NCI-H146 (cell line): ENCODE data around the gene PCBD2.
"Not testable (repeated sequence)": the region's sequence is repeated elsewhere in the genome, so short reads cannot be mapped to it uniquely, and the experiment has no call there.

Experiments
- DNase-seq: peaks from one replicate; lab custom pipeline; 2025; lab: John Stamatoyannopoulos, UW

PCBD2 gene

GRCh38 chr5:134963098-134963497 lies 58.2 kb downstream of the PCBD2 start:
- no peak for DNase-seq

- DNase-seq, result no peak
Measured at GRCh38 chr5:134964359-134965270, 59.7 kb downstream of the PCBD2 start.

- no peak for DNase-seq
Measured at GRCh38 chr5:134965271-134965825, 60.4 kb downstream of the PCBD2 start.

GRCh38 chr5:134967607-134968006 lies 62.7 kb downstream of the PCBD2 start, which contains the start of gene CATSPER3:
CATSPER3 (plus strand) TSS chr5:134967907; CDS start chr5:134967992, 85 bp downstream.
- DNase-seq, result no peak

- DNase-seq, result no peak
Measured at GRCh38 chr5:134968055-134968454, 63.1 kb downstream of the PCBD2 start.

GRCh38 chr5:134969166-134969565 lies 64.2 kb downstream of the PCBD2 start:
- DNase-seq, result no peak

- DNase-seq, result no peak
Measured at GRCh38 chr5:134975078-134975715, 70.3 kb downstream of the PCBD2 start.

GRCh38 chr5:134975843-134976242 lies 70.9 kb downstream of the PCBD2 start:
- no peak for DNase-seq

GRCh38 chr5:134976841-134977240 lies 71.9 kb downstream of the PCBD2 start:
- no peak for DNase-seq

GRCh38 chr5:134979416-134979815 lies 74.5 kb downstream of the PCBD2 start:
- DNase-seq, result no peak

GRCh38 chr5:134982230-134982629 lies 77.3 kb downstream of the PCBD2 start:
- no peak for DNase-seq

GRCh38 chr5:134989266-134989830 lies 84.4 kb downstream of the PCBD2 start:
- DNase-seq, result no peak

- DNase-seq, result not testable (repeated sequence)
Measured at GRCh38 chr5:134990183-134990582, 85.3 kb downstream of the PCBD2 start.

GRCh38 chr5:134992148-134992547 lies 87.2 kb downstream of the PCBD2 start:
- no peak for DNase-seq

- DNase-seq, result no peak
Measured at GRCh38 chr5:134993161-134993560, 88.2 kb downstream of the PCBD2 start.

GRCh38 chr5:134994560-134995156 lies 89.7 kb downstream of the PCBD2 start:
- no peak for DNase-seq

GRCh38 chr5:134995850-134996402 lies 91.0 kb downstream of the PCBD2 start:
- no peak for DNase-seq

GRCh38 chr5:134997015-134997414 lies 92.1 kb downstream of the PCBD2 start:
- no peak for DNase-seq

GRCh38 chr5:134998068-134998467 lies 93.1 kb downstream of the PCBD2 start:
- not testable (repeated sequence) for DNase-seq

- no peak for DNase-seq
Measured at GRCh38 chr5:135004376-135004775, 99.4 kb downstream of the PCBD2 start.

GRCh38 chr5:135005076-135005475 lies 100.1 kb downstream of the PCBD2 start:
- no peak for DNase-seq

GRCh38 chr5:135007305-135007704 lies 102.4 kb downstream of the PCBD2 start:
- no peak for DNase-seq
